H9 (cell line): Measurements from ENCODE around the gene RND2. TPM values are rescaled to one million over a fixed set of nuclear protein-coding genes. Genes with fewer than 3 reads are reported as not detected.

Experiments
- DNase-seq: peaks from one replicate; pipeline ENCODE4 v3.0.0-alpha.2; 2017
- H2AFZ ChIP-seq: one replicate; pipeline ENCODE4 v1.6.1; 2013; ENCODE audit warnings: mild to moderate bottlenecking, low read length, control low read depth, moderate library complexity
- H2AK5ac ChIP-seq: 2 replicates; pipeline ENCODE4 v1.6.1; 2013; ENCODE audit warnings: low read length, control low read depth, mixed read lengths; ENCODE audit not compliant: insufficient read length
- H2BK120ac ChIP-seq: one replicate; pipeline ENCODE4 v1.6.1; 2013; ENCODE audit warnings: low read depth, mild to moderate bottlenecking, low read length, control low read depth, inconsistent platforms; ENCODE audit not compliant: poor library complexity, severe bottlenecking
- H2BK12ac ChIP-seq: 2 replicates; pipeline ENCODE4 v1.6.1; 2013; ENCODE audit warnings: low read length, control low read depth, mixed read lengths, low read depth; ENCODE audit not compliant: insufficient read length
- H2BK15ac ChIP-seq: 2 replicates; pipeline ENCODE4 v1.6.1; 2013; ENCODE audit warnings: low read depth, low read length, control low read depth
- H2BK20ac ChIP-seq: one replicate; pipeline ENCODE4 v1.6.1; 2013; ENCODE audit warnings: low read depth, mild to moderate bottlenecking, low read length, control low read depth, inconsistent platforms; ENCODE audit not compliant: poor library complexity, severe bottlenecking
- H2BK5ac ChIP-seq: 2 replicates; pipeline ENCODE4 v1.6.1; 2013; ENCODE audit warnings: low read length, control low read depth, mixed read lengths; ENCODE audit not compliant: insufficient read length
- H3K14ac ChIP-seq: 2 replicates; pipeline ENCODE4 v1.6.1; 2013; ENCODE audit warnings: low read length, control low read depth; ENCODE audit not compliant: insufficient read depth
- H3K18ac ChIP-seq: 2 replicates; pipeline ENCODE4 v1.6.1; 2013; ENCODE audit warnings: low read depth, mild to moderate bottlenecking, mixed read lengths, low read length, control low read depth; ENCODE audit not compliant: insufficient read length
- H3K23ac ChIP-seq: 2 replicates; pipeline ENCODE4 v1.6.1; 2013; ENCODE audit warnings: low read length, control low read depth, mixed read lengths, low read depth; ENCODE audit not compliant: insufficient read length
- H3K23me2 ChIP-seq: 2 replicates; pipeline ENCODE4 v1.6.1; 2013; ENCODE audit warnings: low read depth, mild to moderate bottlenecking, mixed read lengths, low read length, control low read depth; ENCODE audit not compliant: insufficient read length, poor library complexity, severe bottlenecking
- H3K27ac ChIP-seq: 2 replicates; pipeline ENCODE4 v1.5.1; 2013; ENCODE audit warnings: low read length, control low read depth, mixed read lengths, low read depth; ENCODE audit not compliant: insufficient read length
- H3K27me3 ChIP-seq: 2 replicates; pipeline ENCODE4 v1.6.1; 2013; ENCODE audit warnings: low read length, control low read depth, inconsistent platforms; ENCODE audit not compliant: insufficient read depth
- H3K4ac ChIP-seq: 2 replicates; pipeline ENCODE4 v1.6.1; 2013; ENCODE audit warnings: low read depth, mild to moderate bottlenecking, control low read depth, inconsistent platforms, low read length, moderate library complexity
- H3K4me1 ChIP-seq: 2 replicates; pipeline ENCODE4 v1.6.1; 2013; ENCODE audit warnings: low read length, control low read depth, inconsistent platforms; ENCODE audit not compliant: insufficient read depth
- H3K4me2 ChIP-seq: 2 replicates; pipeline ENCODE4 v1.6.1; 2013; ENCODE audit warnings: low read length, control low read depth, mixed read lengths; ENCODE audit not compliant: insufficient read length, insufficient read depth
- H3K56ac ChIP-seq: 2 replicates; pipeline ENCODE4 v1.6.1; 2013; ENCODE audit warnings: low read depth, mild to moderate bottlenecking, mixed read lengths, low read length, control low read depth; ENCODE audit not compliant: insufficient read length
- H3K79me1 ChIP-seq: 2 replicates; pipeline ENCODE4 v1.6.1; 2013; ENCODE audit warnings: low read depth, mild to moderate bottlenecking, moderate library complexity, low read length, control low read depth, inconsistent platforms; ENCODE audit not compliant: insufficient read depth, poor library complexity, severe bottlenecking
- H3K79me2 ChIP-seq: 2 replicates; pipeline ENCODE4 v1.6.1; 2013; ENCODE audit warnings: low read length, control low read depth, inconsistent platforms; ENCODE audit not compliant: insufficient read depth
- H3K9ac ChIP-seq: 2 replicates; pipeline ENCODE4 v1.6.1; 2013; ENCODE audit warnings: low read length, control low read depth, mixed read lengths; ENCODE audit not compliant: insufficient read length; ENCODE audit errors: extremely low read depth
- H3K9me3 ChIP-seq: one replicate; pipeline ENCODE4 v1.6.1; 2013; ENCODE audit warnings: low read depth, low read length, inconsistent platforms; ENCODE audit not compliant: control insufficient read depth
- H3T11ph ChIP-seq: one replicate; pipeline ENCODE4 v1.6.1; 2013; ENCODE audit warnings: mild to moderate bottlenecking, low read length, control low read depth, inconsistent platforms
- H4K20me1 ChIP-seq: one replicate; pipeline ENCODE4 v1.6.1; 2013; ENCODE audit not compliant: control insufficient read depth, insufficient read length, insufficient read depth
- H4K5ac ChIP-seq: 2 replicates; pipeline ENCODE4 v1.6.1; 2013; ENCODE audit warnings: low read depth, mild to moderate bottlenecking, mixed read lengths, low read length, control low read depth; ENCODE audit not compliant: insufficient read length
- H4K8ac ChIP-seq: replicated peaks from 2 replicates; pipeline ENCODE4 v1.6.1; 2013; ENCODE audit warnings: low read length, control low read depth, mixed read lengths, low read depth; ENCODE audit not compliant: insufficient read length
- H4K91ac ChIP-seq: 2 replicates; pipeline ENCODE4 v1.6.1; 2013; ENCODE audit warnings: low read depth, mild to moderate bottlenecking, moderate library complexity, mixed read lengths, low read length, control low read depth; ENCODE audit not compliant: insufficient read length
- H3K27ac Mint-ChIP-seq, 3 experiments: 2 replicates in 2 of 3; 3 replicates in 1 of 3; pipeline ENCODE4 v1.8.0; 2020 to 2021; ENCODE audit warnings: mixed read lengths in 3 of 3, mild to moderate bottlenecking in 1 of 3, moderate library complexity in 1 of 3
- H3K27me3 Mint-ChIP-seq: 2 replicates; pipeline ENCODE4 v1.8.0; 2021; ENCODE audit warnings: low read depth, mild to moderate bottlenecking, moderate library complexity, mixed read lengths
- H3K36me3 Mint-ChIP-seq, 3 experiments: 2 replicates in 2 of 3; 3 replicates in 1 of 3; pipeline ENCODE4 v1.8.0; 2020 to 2021; ENCODE audit warnings: low read depth in 3 of 3, mixed read lengths in 3 of 3; ENCODE audit not compliant: insufficient read depth in 1 of 3
- H3K4me1 Mint-ChIP-seq, 2 experiments: 2 replicates each; pipeline ENCODE4 v1.8.0; 2020; ENCODE audit warnings: mixed read lengths in 2 of 2
- H3K4me3 Mint-ChIP-seq, 2 experiments: 2 replicates in 1 of 2; 3 replicates in 1 of 2; pipeline ENCODE4 v1.8.0; 2020 to 2021; ENCODE audit warnings: mild to moderate bottlenecking in 2 of 2, mixed read lengths in 2 of 2, moderate library complexity in 1 of 2
- H3K9me3 Mint-ChIP-seq, 2 experiments: 2 replicates in 1 of 2; 3 replicates in 1 of 2; pipeline ENCODE4 v1.8.0; 2020; ENCODE audit warnings: mild to moderate bottlenecking in 2 of 2, mixed read lengths in 2 of 2, moderate library complexity in 1 of 2
- WGBS: extraction: QIAGEN DNeasy Blood & Tissue Kit; methylation state at CpG from one replicate; pipeline ENCODE4 v1.1.7; 2013; ENCODE audit warnings: missing lambda C conversion rate, low lambda C conversion rate, mixed read lengths; ENCODE audit not compliant: insufficient read length; ENCODE audit errors: extremely low coverage; 5-methylcytosine and 5-hydroxymethylcytosine counted together
- total RNA-seq: library from RNA; stranded (reverse); gene quantifications from 2 replicates; pipeline ENCODE4 v1.2.1, GENCODE V29; 2021
- TF ChIP-seq, protein P1 (sequence below): fragments of 200-600 bp; sonication (generic); conservative IDR thresholded peaks from 3 replicates; pipeline ENCODE4 v1.8.0; 2021; ENCODE audit warnings: antibody characterized with exemption, mild to moderate bottlenecking

The RND2 gene
- total RNA-seq, 1 experiment from 2014 or later = 47.8 TPM

DNA sequence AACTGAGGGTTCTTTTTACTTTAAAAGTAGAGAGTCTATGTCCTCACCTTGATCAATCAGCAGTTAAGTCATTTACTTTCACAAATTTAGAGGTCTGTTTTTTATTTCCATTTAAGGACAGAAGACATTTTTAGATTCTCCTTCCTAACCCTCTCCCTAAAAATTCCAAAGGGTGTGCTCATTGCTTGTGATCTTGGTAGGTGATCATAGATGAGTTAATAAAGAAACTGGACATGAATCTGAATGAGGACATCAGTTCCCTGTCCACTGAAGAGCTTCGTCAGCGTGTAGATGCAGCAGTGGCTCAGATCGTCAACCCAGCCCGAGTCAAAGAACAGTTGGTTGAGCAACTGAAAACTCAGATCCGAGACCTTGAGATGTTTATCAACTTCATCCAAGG, 35.9 kb upstream of the RND2 start:
- Mint-ChIP-seq H3K27ac (no peak overlapping the region), H3K27me3 (no peaks in the 10 kb centered on the region), H3K9me3 (no peaks in the 10 kb centered on the region), H3K4me1 (no peaks in the 10 kb centered on the region), H3K4me3 (no peak overlapping the region), H3K36me3 (peaks cover 33 to 78% (median 75%) of the 10 kb centered on the region in 3 experiments; a peak in 6 of 7 replicates)
- Histone ChIP-seq H4K5ac (no peak overlapping the region), H4K8ac (no peak overlapping the region), H3K18ac (no peak overlapping the region), H3K27ac (no peak overlapping the region), H3K79me1 (no peaks in the 10 kb centered on the region), H3K56ac (no peak overlapping the region), H2AFZ (no peak overlapping the region), H3K9ac (no peak overlapping the region), H3K23me2 (no peaks in the 10 kb centered on the region), H3K27me3 (no peaks in the 10 kb centered on the region), H3T11ph (no peak overlapping the region), H3K4ac (no peak overlapping the region), H3K14ac (no peak overlapping the region), H2BK120ac (no peak overlapping the region), H2BK15ac (no peak overlapping the region), H3K4me1 (no peaks in the 10 kb centered on the region), H3K23ac (no peak overlapping the region), H4K20me1 (peaks cover 2% of the 10 kb centered on the region), H2BK5ac (no peak overlapping the region), H2BK20ac (no peak overlapping the region), H4K91ac (no peak overlapping the region), H2AK5ac (no peak overlapping the region), H2BK12ac (no peak overlapping the region), H3K4me2 (no peak overlapping the region), H3K79me2 (no peaks in the 10 kb centered on the region), H3K9me3 (no peaks in the 10 kb centered on the region)
- WGBS = no CpG with 5 or more reads among the region's 5 CpGs
- TF ChIP-seq, protein P1, sequence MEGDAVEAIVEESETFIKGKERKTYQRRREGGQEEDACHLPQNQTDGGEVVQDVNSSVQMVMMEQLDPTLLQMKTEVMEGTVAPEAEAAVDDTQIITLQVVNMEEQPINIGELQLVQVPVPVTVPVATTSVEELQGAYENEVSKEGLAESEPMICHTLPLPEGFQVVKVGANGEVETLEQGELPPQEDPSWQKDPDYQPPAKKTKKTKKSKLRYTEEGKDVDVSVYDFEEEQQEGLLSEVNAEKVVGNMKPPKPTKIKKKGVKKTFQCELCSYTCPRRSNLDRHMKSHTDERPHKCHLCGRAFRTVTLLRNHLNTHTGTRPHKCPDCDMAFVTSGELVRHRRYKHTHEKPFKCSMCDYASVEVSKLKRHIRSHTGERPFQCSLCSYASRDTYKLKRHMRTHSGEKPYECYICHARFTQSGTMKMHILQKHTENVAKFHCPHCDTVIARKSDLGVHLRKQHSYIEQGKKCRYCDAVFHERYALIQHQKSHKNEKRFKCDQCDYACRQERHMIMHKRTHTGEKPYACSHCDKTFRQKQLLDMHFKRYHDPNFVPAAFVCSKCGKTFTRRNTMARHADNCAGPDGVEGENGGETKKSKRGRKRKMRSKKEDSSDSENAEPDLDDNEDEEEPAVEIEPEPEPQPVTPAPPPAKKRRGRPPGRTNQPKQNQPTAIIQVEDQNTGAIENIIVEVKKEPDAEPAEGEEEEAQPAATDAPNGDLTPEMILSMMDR = no peak
- DNase-seq = no peak
